PC-9 (cell line): ENCODE measurements around the gene PRICKLE4.

Experiments used
- EZH2 ChIP-seq: fragments of 200-600 bp; sonication (generic); IDR thresholded peaks from 2 replicates; pipeline ENCODE4 v1.8.0; 2017; ENCODE audit warnings: antibody characterized with exemption, low read depth
- TF ChIP-seq, protein P1 (sequence below): fragments of 200-600 bp; sonication (generic); conservative IDR thresholded peaks from 2 replicates; pipeline ENCODE4 v1.6.1; 2017; ENCODE audit warnings: mixed run types, antibody characterized with exemption, mild to moderate bottlenecking, moderate library complexity

DNA sequence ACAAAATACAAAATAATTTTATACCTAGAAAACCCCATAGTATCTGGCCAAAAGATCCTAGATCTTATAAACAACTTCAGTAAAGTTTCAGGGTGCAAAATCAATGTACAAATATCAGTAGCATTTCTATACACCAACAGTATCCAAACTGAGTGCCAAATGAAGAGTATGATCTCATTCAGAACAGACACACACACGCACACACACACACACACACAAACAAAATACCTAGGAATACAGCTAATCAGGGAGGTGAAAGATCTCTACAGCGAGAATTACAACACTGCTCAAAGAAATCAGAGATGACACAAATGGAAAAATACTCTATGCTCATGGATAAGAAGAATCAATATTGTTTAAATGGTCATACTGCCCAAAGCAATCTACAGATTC, 56.1 kb downstream of the PRICKLE4 start:
- TF ChIP-seq, protein P1, sequence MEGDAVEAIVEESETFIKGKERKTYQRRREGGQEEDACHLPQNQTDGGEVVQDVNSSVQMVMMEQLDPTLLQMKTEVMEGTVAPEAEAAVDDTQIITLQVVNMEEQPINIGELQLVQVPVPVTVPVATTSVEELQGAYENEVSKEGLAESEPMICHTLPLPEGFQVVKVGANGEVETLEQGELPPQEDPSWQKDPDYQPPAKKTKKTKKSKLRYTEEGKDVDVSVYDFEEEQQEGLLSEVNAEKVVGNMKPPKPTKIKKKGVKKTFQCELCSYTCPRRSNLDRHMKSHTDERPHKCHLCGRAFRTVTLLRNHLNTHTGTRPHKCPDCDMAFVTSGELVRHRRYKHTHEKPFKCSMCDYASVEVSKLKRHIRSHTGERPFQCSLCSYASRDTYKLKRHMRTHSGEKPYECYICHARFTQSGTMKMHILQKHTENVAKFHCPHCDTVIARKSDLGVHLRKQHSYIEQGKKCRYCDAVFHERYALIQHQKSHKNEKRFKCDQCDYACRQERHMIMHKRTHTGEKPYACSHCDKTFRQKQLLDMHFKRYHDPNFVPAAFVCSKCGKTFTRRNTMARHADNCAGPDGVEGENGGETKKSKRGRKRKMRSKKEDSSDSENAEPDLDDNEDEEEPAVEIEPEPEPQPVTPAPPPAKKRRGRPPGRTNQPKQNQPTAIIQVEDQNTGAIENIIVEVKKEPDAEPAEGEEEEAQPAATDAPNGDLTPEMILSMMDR = no peak
- TF ChIP-seq EZH2 = no peak
